NCI-H1436 (cell line): ENCODE measurements around the gene EIF1AD.

Source experiments
- DNase-seq: peaks from one replicate; lab custom pipeline; 2025; lab: John Stamatoyannopoulos, UW

Gene EIF1AD

GRCh38 chr11:66004186-66004585 is 2.2 kb upstream of the EIF1AD start:
- no peak for DNase-seq

- DNase-seq, result no peak
These were observed 1.3 kb upstream of the EIF1AD start for GRCh38 chr11:66003291-66003690.

- peak; percentile 69 for DNase-seq
These were observed 780 bp upstream of the EIF1AD start for GRCh38 chr11:66002648-66003225.

GRCh38 chr11:65997286-65997685 is 4.7 kb downstream of the EIF1AD start:
- DNase-seq, result no peak

GRCh38 chr11:65992056-65992455 is 9.9 kb downstream of the EIF1AD start:
- DNase-seq, result no peak

GRCh38 chr11:65988791-65989592 is 13.0 kb downstream of the EIF1AD start:
- DNase-seq, result peak; percentile 88

- no peak for DNase-seq
These were observed 14.6 kb downstream of the EIF1AD start for GRCh38 chr11:65987336-65987735.

- no peak for DNase-seq
These were observed 18.4 kb downstream of the EIF1AD start for GRCh38 chr11:65983589-65983987.

- DNase-seq, result no peak
These were observed 19.0 kb downstream of the EIF1AD start for GRCh38 chr11:65982824-65983588.

GRCh38 chr11:65981972-65982823 is 19.8 kb downstream of the EIF1AD start:
- no peak for DNase-seq

- DNase-seq, result no peak
These were observed 20.7 kb downstream of the EIF1AD start for GRCh38 chr11:65981101-65981740.

- DNase-seq, result no peak
These were observed 22.6 kb downstream of the EIF1AD start for GRCh38 chr11:65979261-65979759.

GRCh38 chr11:65978391-65979238 is 23.3 kb downstream of the EIF1AD start:
- DNase-seq, result no peak

- no peak for DNase-seq
These were observed 24.2 kb downstream of the EIF1AD start for GRCh38 chr11:65977621-65978390.

- no peak for DNase-seq
These were observed 25.5 kb downstream of the EIF1AD start for GRCh38 chr11:65976216-65977176.

- DNase-seq, result no peak
These were observed 26.2 kb downstream of the EIF1AD start for GRCh38 chr11:65975771-65976170.

- no peak for DNase-seq
These were observed 28.4 kb downstream of the EIF1AD start for GRCh38 chr11:65973439-65974110.

GRCh38 chr11:65972116-65972515 is 29.8 kb downstream of the EIF1AD start:
- DNase-seq, result no peak
